Measurements from ENCODE around the gene CEP70. TPM values are rescaled to one million over a fixed set of nuclear protein-coding genes. Genes with fewer than 3 reads are reported as not detected.
"Not testable (repeated sequence)": the region's sequence is repeated elsewhere in the genome, so short reads cannot be mapped to it uniquely, and the experiment has no call there.

CEP70 gene
- total and polyA plus RNA-seq, 2 experiments from 2014 or later = 29.1 to 43.1 TPM

GRCh38 chr3:138509586-138509985, 84.5 kb downstream of the CEP70 start:
- no peak overlapping the region for H3K27ac ChIP-seq
- H3K36me3 ChIP-seq = peaks cover 3% of the 10 kb centered on the region
- H3K4me3 ChIP-seq = no peak overlapping the region
- H3K4me1 ChIP-seq (ENCODE audit: low read depth) = peaks cover 8% of the 10 kb centered on the region
- H3K9me3 ChIP-seq (ENCODE audit: low read depth) = no peaks in the 10 kb centered on the region
- no peak for TF ChIP-seq CTCF (IDR thresholded peaks at IDR 0.05; ENCODE audit: low read depth, low read length)
- H3K27me3 ChIP-seq = no peaks in the 10 kb centered on the region
- DNase-seq (ENCODE audit: low read depth in 1 of 2, low spot score in 1 of 2) = peak in 1 of 2 donors; percentile 1

GRCh38 chr3:138507524-138507923, 86.5 kb downstream of the CEP70 start:
- Histone ChIP-seq H3K27ac (no peak overlapping the region), H3K9me3 (ENCODE audit: low read depth) (no peaks in the 10 kb centered on the region), H3K27me3 (no peaks in the 10 kb centered on the region), H3K4me1 (ENCODE audit: low read depth) (peaks cover under 1% of the 10 kb centered on the region), H3K36me3 (peaks cover 3% of the 10 kb centered on the region), H3K4me3 (no peak overlapping the region)
- TF ChIP-seq CTCF (IDR thresholded peaks at IDR 0.05; ENCODE audit: low read depth, low read length) = no peak
- no peak for DNase-seq (ENCODE audit: low read depth in 1 of 2, low spot score in 1 of 2)

GRCh38 chr3:138498991-138499390, 95.1 kb downstream of the CEP70 start:
- H3K36me3 ChIP-seq = peaks cover 13% of the 10 kb centered on the region
- H3K4me3 ChIP-seq = no peak overlapping the region
- TF ChIP-seq CTCF (IDR thresholded peaks at IDR 0.05; ENCODE audit: low read depth, low read length) = no peak
- no peaks in the 10 kb centered on the region for H3K9me3 ChIP-seq (ENCODE audit: low read depth)
- peaks cover 8% of the 10 kb centered on the region for H3K4me1 ChIP-seq (ENCODE audit: low read depth)
- no peak overlapping the region for H3K27ac ChIP-seq
- no peaks in the 10 kb centered on the region for H3K27me3 ChIP-seq
- no peak for DNase-seq (ENCODE audit: low read depth in 1 of 2, low spot score in 1 of 2)

- Histone ChIP-seq H3K27ac (no peak overlapping the region), H3K36me3 (peaks cover 13% of the 10 kb centered on the region), H3K4me1 (ENCODE audit: low read depth) (peaks cover 8% of the 10 kb centered on the region), H3K27me3 (no peaks in the 10 kb centered on the region), H3K9me3 (ENCODE audit: low read depth) (no peaks in the 10 kb centered on the region), H3K4me3 (no peak overlapping the region)
- no peak for TF ChIP-seq CTCF (IDR thresholded peaks at IDR 0.05; ENCODE audit: low read depth, low read length)
- DNase-seq (ENCODE audit: low read depth in 1 of 2, low spot score in 1 of 2) = no peak
These were observed 96.2 kb downstream of the CEP70 start for GRCh38 chr3:138497851-138498250.

- no peaks in the 10 kb centered on the region for H3K9me3 ChIP-seq (ENCODE audit: low read depth)
- H3K27me3 ChIP-seq = no peaks in the 10 kb centered on the region
- no peak for DNase-seq (ENCODE audit: low read depth in 1 of 2, low spot score in 1 of 2)
- H3K4me3 ChIP-seq = no peak overlapping the region
- no peak for TF ChIP-seq CTCF (IDR thresholded peaks at IDR 0.05; ENCODE audit: low read depth, low read length)
- H3K4me1 ChIP-seq (ENCODE audit: low read depth) = peaks cover 8% of the 10 kb centered on the region
- no peak overlapping the region for H3K27ac ChIP-seq
- H3K36me3 ChIP-seq = peaks cover 13% of the 10 kb centered on the region
These were observed 97.0 kb downstream of the CEP70 start for GRCh38 chr3:138497021-138497420.

- H3K27ac ChIP-seq = no peak overlapping the region
- no peaks in the 10 kb centered on the region for H3K27me3 ChIP-seq
- TF ChIP-seq CTCF (IDR thresholded peaks at IDR 0.05; ENCODE audit: low read depth, low read length) = no peak
- no peaks in the 10 kb centered on the region for H3K9me3 ChIP-seq (ENCODE audit: low read depth)
- no peak overlapping the region for H3K4me3 ChIP-seq
- peaks cover 13% of the 10 kb centered on the region for H3K36me3 ChIP-seq
- H3K4me1 ChIP-seq (ENCODE audit: low read depth) = peaks cover 8% of the 10 kb centered on the region
- DNase-seq (ENCODE audit: low read depth in 1 of 2, low spot score in 1 of 2) = no peak
These were observed 97.6 kb downstream of the CEP70 start for GRCh38 chr3:138496436-138496835.

GRCh38 chr3:138495638-138496037, 98.4 kb downstream of the CEP70 start:
- H3K4me1 ChIP-seq (ENCODE audit: low read depth); H3K4me3 ChIP-seq; H3K27ac ChIP-seq; H3K9me3 ChIP-seq (ENCODE audit: low read depth); DNase-seq (ENCODE audit: low read depth in 1 of 2, low spot score in 1 of 2); H3K27me3 ChIP-seq: not testable (repeated sequence)
- H3K36me3 ChIP-seq = peaks cover 13% of the 10 kb centered on the region

Measured in cardiac muscle cell (in vitro differentiated cells and primary cell).